Transverse colon (tissue), 4 donors: ENCODE data around the gene AGPAT4.

Experiments
- CTCF ChIP-seq, 5 experiments: fragments of 200-600 bp in 3 of 5; fragments of 450-650 bp in 2 of 5; sonication (generic) in 3 of 5; IDR thresholded peaks; 1 replicate in 2 of 5; 2 replicates in 3 of 5; pipeline ENCODE4 v1.5.1; 2016 to 2017; ENCODE audit warnings: antibody characterized with exemption in 5 of 5, inconsistent platforms in 3 of 5, mild to moderate bottlenecking in 2 of 5, moderate library complexity in 1 of 5
- POLR2AphosphoS5 ChIP-seq, 3 donors: sonication (generic); formaldehyde crosslinking; IDR thresholded peaks; one replicate each; pipeline ENCODE4 v1.6.1; 2016; ENCODE audit warnings: antibody characterized with exemption in 3 of 3

GRCh38 chr6:161223646-161224045, 50.2 kb downstream of the AGPAT4 start:
- TF ChIP-seq CTCF (IDR thresholded peaks at IDR 0.05), result no peak
- TF ChIP-seq POLR2AphosphoS5 (IDR thresholded peaks at IDR 0.05), result no peak
